ENCODE results near the gene PDZD8.

DNA sequence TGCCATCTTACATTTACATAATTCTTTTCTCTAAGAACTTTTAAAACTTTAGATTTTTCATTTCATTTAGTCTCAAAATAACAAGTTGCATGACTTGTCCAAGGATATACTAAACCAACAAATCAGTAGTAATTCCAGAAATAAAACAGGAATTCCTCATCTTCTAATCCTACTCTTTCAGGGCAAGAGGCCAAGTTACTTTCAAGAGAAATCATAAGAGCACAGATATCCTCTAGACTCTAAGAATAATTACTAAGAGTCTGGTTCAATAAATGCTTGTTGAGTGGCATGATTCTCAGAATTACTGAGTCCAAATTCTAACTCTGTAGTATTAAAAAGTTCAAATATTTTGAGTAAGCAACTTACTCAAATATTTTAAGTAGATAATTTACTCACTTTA lies 12.9 kb downstream of the PDZD8 start:
- TF ChIP-seq, protein P1, sequence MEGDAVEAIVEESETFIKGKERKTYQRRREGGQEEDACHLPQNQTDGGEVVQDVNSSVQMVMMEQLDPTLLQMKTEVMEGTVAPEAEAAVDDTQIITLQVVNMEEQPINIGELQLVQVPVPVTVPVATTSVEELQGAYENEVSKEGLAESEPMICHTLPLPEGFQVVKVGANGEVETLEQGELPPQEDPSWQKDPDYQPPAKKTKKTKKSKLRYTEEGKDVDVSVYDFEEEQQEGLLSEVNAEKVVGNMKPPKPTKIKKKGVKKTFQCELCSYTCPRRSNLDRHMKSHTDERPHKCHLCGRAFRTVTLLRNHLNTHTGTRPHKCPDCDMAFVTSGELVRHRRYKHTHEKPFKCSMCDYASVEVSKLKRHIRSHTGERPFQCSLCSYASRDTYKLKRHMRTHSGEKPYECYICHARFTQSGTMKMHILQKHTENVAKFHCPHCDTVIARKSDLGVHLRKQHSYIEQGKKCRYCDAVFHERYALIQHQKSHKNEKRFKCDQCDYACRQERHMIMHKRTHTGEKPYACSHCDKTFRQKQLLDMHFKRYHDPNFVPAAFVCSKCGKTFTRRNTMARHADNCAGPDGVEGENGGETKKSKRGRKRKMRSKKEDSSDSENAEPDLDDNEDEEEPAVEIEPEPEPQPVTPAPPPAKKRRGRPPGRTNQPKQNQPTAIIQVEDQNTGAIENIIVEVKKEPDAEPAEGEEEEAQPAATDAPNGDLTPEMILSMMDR (IDR thresholded peaks at IDR 0.05; ENCODE audit: poor library complexity, severe bottlenecking) = no peak
- no peak for TF ChIP-seq EZH2 (IDR thresholded peaks at IDR 0.05; ENCODE audit: borderline replicate concordance, insufficient read depth, low read length, poor library complexity, severe bottlenecking)
- TF ChIP-seq EP300 (conservative IDR thresholded peaks at IDR 0.05; ENCODE audit: poor library complexity, severe bottlenecking) = no peak
- TF ChIP-seq TAF1 (IDR thresholded peaks at IDR 0.05; ENCODE audit: low read depth) = no peak
- TF ChIP-seq SMC3 (conservative IDR thresholded peaks at IDR 0.05; ENCODE audit: poor library complexity) = no peak
